HEK293T (cell line): ENCODE measurements around the gene NFAM1.

Source experiments
- CTCF ChIA-PET: fragments of 350-600 bp; formaldehyde crosslinking; extraction: SDS; loops from one replicate; lab custom pipeline; 2021; ENCODE audit warnings: antibody characterized with exemption, inconsistent platforms; lab: Yijun Ruan, JAX
- POLR2A ChIA-PET: fragments of 350-600 bp; formaldehyde crosslinking; extraction: SDS; loops from one replicate; lab custom pipeline; 2020; ENCODE audit warnings: antibody characterized with exemption, inconsistent platforms; lab: Yijun Ruan, JAX
- DNase-seq: peaks from one replicate; pipeline ENCODE4 v3.0.0; 2012; ENCODE audit warnings: mixed read lengths; ENCODE audit errors: extremely low spot score
- ARNT ChIP-seq: fragments of 450-650 bp; IDR thresholded peaks from 2 replicates; pipeline ENCODE4 v1.6.1; 2017; ENCODE audit warnings: mild to moderate bottlenecking
- BHLHE40 ChIP-seq: fragments of 450-650 bp; IDR thresholded peaks from 2 replicates; pipeline ENCODE4 v1.6.1; 2016; ENCODE audit warnings: mild to moderate bottlenecking, moderate library complexity, borderline replicate concordance
- CTBP1 ChIP-seq: fragments of 450-650 bp; IDR thresholded peaks from 2 replicates; pipeline ENCODE4 v1.6.1; 2016; ENCODE audit warnings: borderline replicate concordance
- ELF4 ChIP-seq: fragments of 450-650 bp; IDR thresholded peaks from 2 replicates; pipeline ENCODE4 v1.6.1; 2017; ENCODE audit warnings: antibody characterized with exemption
- FOXA1 ChIP-seq: fragments of 450-650 bp; IDR thresholded peaks from 2 replicates; pipeline ENCODE4 v1.6.1; 2016; ENCODE audit warnings: mild to moderate bottlenecking
- FOXK2 ChIP-seq: fragments of 450-650 bp; IDR thresholded peaks from 2 replicates; pipeline ENCODE4 v1.6.1; 2016; ENCODE audit warnings: mild to moderate bottlenecking
- FOXM1 ChIP-seq: fragments of 450-650 bp; IDR thresholded peaks from 2 replicates; pipeline ENCODE4 v1.6.1; 2017; ENCODE audit warnings: mild to moderate bottlenecking, borderline replicate concordance
- HDGF ChIP-seq: fragments of 450-650 bp; IDR thresholded peaks from 2 replicates; pipeline ENCODE4 v1.6.1; 2017; ENCODE audit warnings: antibody characterized with exemption, borderline replicate concordance
- L3MBTL2 ChIP-seq: fragments of 450-650 bp; conservative IDR thresholded peaks from 2 replicates; pipeline ENCODE4 v1.6.1; 2016; ENCODE audit warnings: mild to moderate bottlenecking
- LEF1 ChIP-seq: fragments of 450-650 bp; IDR thresholded peaks from 2 replicates; pipeline ENCODE4 v1.6.1; 2017; ENCODE audit warnings: mild to moderate bottlenecking, borderline replicate concordance
- NFRKB ChIP-seq: fragments of 450-650 bp; IDR thresholded peaks from 2 replicates; pipeline ENCODE4 v1.6.1; 2016; ENCODE audit warnings: mild to moderate bottlenecking, moderate library complexity
- SP1 ChIP-seq: fragments of 450-650 bp; IDR thresholded peaks from 2 replicates; pipeline ENCODE4 v1.6.1; 2017
- SUZ12 ChIP-seq: fragments of 450-650 bp; IDR thresholded peaks from 2 replicates; pipeline ENCODE4 v1.6.1; 2016; ENCODE audit warnings: mild to moderate bottlenecking
- TARDBP ChIP-seq: fragments of 450-650 bp; IDR thresholded peaks from 2 replicates; pipeline ENCODE4 v1.6.1; 2016
- ZNF384 ChIP-seq: fragments of 450-650 bp; IDR thresholded peaks from 2 replicates; pipeline ENCODE4 v1.6.1; 2016
- TF ChIP-seq, protein P1 (sequence below): fragments of 450-650 bp; IDR thresholded peaks from 2 replicates; pipeline ENCODE4 v1.6.1; 2016

Gene NFAM1

DNA sequence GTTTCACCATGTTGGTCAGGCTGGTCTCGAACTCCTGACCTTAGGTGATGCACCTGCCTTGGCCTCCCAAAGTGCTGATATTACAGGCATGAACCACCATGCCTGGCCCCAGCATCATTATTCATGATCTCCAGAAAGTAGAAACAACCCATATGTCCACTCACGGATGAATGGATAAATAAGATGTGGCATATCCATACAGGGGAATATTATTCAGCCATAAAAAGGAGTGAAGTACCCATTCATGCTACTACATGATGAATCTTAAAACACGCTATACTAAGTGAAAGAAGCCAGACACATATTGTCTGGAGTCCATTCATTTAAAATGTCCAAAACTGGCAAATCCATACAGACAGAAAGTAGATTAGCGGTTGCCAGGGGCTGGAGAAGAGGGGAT lies 81.8 kb downstream of the NFAM1 start:
- no peak for TF ChIP-seq NFRKB
- TF ChIP-seq TARDBP, result no peak
- TF ChIP-seq ZNF384, result no peak
- no peak for TF ChIP-seq BHLHE40

DNA sequence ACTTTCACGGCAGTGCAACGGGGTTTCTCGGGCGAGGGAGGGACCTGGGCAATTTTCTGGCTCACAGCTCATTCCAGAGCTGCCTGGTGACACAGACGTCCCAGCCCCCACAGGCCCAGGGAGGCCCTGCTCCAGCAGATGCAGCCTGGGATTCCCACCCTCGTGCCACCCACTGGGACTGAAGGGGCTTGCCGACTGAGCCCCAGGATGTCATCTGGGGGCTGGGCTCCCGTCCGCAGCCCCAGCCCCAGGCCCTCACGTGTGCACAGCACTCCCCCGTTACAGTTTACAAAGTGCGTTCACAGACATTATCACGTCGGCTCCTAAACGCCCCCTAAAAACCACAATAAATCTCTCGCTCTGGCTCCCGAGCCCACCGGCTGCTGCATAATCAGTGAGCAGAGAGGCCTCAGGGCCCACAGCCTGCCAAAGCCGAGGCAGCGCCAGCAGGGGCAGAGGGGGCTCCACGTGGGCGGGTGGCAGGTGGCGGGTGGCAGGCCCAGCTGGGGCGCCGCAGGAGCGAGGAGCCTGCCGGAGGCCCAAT lies 84.8 kb downstream of the NFAM1 start:
- TF ChIP-seq FOXM1 (no peak), SUZ12 (no peak), ARNT (no peak)
- no peak for DNase-seq
- POLR2A ChIA-PET, result interaction anchor here (1.1 to 1.7 kb wide), 2 partner anchors 13 to 22 kb away, joined by 3 to 12 read pairs; no protein-coding TSS in a partner anchor
- CTCF ChIA-PET, result no interaction called here

More for the DNA sequence above, 81.8 kb downstream of the NFAM1 start:
- POLR2A ChIA-PET, result no interaction called here
- DNase-seq, result no peak
- CTCF ChIA-PET, result no interaction called here

DNA sequence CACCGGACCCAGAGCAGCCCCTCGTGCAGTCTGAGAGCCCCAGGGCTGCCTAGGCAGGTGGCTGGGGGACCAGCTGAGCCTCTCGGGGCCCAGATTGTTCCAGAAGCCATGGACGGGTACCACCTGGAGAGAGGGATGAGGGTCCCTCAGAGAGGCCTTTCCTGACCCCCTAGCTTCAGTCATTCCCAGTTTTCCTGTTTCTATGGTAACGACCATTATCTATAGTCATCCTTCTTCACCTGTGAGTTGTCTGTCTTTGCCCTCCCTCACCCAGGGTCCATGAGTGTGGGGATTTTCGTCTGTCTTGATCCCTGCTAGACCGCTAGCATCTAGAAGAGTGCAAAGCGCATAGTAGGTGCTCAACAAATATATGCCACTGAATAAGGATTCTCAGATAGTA lies 85.5 kb downstream of the NFAM1 start:
- TF ChIP-seq CTBP1, result no peak
- no peak for TF ChIP-seq ZNF384
- TF ChIP-seq HDGF, result no peak
- TF ChIP-seq, protein P1, sequence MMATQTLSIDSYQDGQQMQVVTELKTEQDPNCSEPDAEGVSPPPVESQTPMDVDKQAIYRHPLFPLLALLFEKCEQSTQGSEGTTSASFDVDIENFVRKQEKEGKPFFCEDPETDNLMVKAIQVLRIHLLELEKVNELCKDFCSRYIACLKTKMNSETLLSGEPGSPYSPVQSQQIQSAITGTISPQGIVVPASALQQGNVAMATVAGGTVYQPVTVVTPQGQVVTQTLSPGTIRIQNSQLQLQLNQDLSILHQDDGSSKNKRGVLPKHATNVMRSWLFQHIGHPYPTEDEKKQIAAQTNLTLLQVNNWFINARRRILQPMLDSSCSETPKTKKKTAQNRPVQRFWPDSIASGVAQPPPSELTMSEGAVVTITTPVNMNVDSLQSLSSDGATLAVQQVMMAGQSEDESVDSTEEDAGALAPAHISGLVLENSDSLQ, result no peak
- TF ChIP-seq SP1, result no peak
- TF ChIP-seq L3MBTL2, result no peak
- TF ChIP-seq TARDBP, result no peak
- no peak for TF ChIP-seq LEF1
- TF ChIP-seq FOXK2, result no peak
- TF ChIP-seq BHLHE40, result no peak
- TF ChIP-seq FOXA1, result no peak
- ChIA-PET POLR2A (interaction anchor here (1.1 to 1.7 kb wide), 2 partner anchors 13 to 23 kb away, joined by 3 to 12 read pairs; no protein-coding TSS in a partner anchor), CTCF (no interaction called here)
- no peak for DNase-seq

DNA sequence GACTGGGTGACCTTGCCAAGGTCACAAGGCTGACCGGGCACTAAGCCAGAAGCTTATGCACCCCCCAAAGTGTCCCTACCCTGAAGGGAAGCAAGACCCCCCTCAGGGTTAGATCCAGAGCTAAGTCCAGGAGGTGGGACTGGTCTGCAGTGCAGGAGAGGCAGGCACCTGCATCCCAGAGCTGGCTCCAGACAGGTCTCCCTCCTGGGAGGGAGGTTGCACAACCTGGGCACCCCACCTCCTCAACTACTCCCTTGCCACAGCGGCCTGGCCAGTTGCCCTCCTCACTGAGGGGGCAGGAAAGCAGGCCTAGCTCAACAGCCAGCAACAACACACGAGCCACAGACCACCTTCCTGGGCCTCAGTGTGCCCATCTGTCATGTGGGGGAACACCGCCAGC lies 86.7 kb downstream of the NFAM1 start:
- POLR2A ChIA-PET, result interaction anchor here (1.1 to 1.7 kb wide), 3 partner anchors 13 to 24 kb away, joined by 3 to 9 read pairs (median 3); no protein-coding TSS in a partner anchor
- DNase-seq, result no peak
- CTCF ChIA-PET, result no interaction called here
- no peak for TF ChIP-seq FOXA1

DNA sequence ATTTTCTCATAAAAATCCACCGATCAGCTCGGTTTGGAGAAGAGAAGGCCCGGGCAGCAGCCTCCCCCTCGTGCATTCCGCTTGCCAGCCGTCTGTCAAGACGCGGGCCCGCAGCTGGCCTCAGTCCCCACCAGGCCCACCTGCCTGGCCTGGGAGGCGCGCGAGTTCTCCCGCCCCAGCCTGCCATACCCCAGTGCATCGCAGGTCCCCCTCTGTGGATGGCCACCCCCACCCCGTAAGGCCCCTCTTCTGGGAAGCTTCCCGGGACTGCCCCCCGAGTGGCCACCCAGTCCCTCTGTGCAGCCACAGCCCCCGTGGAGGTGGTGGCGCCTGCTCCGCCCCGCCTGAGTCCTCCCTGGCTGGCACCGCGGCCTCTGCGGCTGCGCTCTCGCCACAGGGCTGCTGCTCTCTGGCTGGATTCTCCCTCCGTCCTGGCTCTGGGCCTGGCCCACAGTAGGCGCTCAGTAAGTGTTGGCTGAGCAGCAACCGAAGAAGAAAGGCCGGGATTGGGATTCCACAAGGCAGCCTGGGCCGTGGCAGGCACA lies 87.8 kb downstream of the NFAM1 start:
- no peak for TF ChIP-seq TARDBP
- TF ChIP-seq BHLHE40, result no peak
- no peak for TF ChIP-seq HDGF
- no peak for TF ChIP-seq FOXA1
- no peak for TF ChIP-seq L3MBTL2
- TF ChIP-seq FOXM1, result no peak
- no peak for TF ChIP-seq FOXK2
- TF ChIP-seq SP1, result no peak
- no peak for TF ChIP-seq NFRKB
- no peak for TF ChIP-seq LEF1
- TF ChIP-seq, protein P1, result no peak
- DNase-seq, result no peak
- ChIA-PET CTCF (interaction anchor here (0.6 kb wide), 1 partner anchor 174 kb away, joined by 9 read pairs; no protein-coding TSS in a partner anchor), POLR2A (interaction anchor here (0.9 to 1.7 kb wide), 2 partner anchors 10 to 25 kb away, joined by 3 to 9 read pairs; no protein-coding TSS in a partner anchor)

DNA sequence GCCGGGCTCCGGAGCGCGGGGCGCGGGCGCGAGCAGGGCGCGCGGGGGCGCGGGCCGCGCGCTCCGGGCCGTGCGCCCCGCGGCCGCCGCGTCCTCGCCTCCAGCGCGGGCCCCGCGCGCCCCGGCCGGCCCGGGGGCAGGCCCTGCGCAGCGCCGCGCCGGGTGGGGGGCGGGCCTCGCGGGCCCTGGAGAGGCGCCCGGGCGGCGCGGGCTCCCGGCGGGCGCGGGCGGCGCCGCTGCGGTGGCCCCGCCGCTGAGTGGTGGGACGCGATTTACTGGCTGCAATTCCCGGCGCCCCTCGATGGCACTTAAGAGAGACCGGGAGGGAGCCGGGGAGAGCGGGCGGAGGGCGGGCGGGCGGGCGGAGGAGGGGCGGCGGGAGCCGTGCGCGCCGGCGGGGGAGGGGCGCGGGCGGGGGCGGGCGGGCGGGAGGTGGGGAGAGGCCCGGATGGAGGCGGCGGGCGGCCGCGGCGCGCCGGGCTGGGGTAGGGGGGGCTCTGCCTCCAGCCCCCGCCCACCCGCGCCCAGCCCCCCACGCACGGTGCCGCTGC lies 88.6 kb downstream of the NFAM1 start:
- TF ChIP-seq LEF1, result no peak
- no peak for TF ChIP-seq ZNF384
- peak; percentile 67 for DNase-seq
- POLR2A ChIA-PET, result no interaction called here
- CTCF ChIA-PET, result no interaction called here

DNA sequence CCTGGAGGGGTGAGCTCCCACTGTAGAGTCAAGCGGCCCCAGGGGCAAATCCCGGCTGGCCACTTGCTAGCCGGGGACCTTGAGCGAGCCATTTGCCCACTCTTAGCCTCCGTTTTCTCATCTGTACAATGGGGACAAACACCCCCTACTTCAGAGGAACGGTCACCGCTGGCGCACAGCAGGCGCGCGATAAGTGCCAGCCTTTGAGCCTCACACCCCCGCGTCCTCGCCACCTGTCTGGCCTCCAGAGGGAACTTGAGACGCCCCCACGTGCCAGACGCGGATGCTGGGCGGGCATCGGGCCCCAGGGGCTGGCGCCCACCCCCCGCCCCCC lies 89.1 kb downstream of the NFAM1 start:
- no peak for DNase-seq
- 0 out of 2 replicates have a peak, but pooled peaks have one; percentile 11 for TF ChIP-seq FOXM1
- no peak for TF ChIP-seq CTBP1
- POLR2A ChIA-PET, result no interaction called here
- CTCF ChIA-PET, result no interaction called here

DNA sequence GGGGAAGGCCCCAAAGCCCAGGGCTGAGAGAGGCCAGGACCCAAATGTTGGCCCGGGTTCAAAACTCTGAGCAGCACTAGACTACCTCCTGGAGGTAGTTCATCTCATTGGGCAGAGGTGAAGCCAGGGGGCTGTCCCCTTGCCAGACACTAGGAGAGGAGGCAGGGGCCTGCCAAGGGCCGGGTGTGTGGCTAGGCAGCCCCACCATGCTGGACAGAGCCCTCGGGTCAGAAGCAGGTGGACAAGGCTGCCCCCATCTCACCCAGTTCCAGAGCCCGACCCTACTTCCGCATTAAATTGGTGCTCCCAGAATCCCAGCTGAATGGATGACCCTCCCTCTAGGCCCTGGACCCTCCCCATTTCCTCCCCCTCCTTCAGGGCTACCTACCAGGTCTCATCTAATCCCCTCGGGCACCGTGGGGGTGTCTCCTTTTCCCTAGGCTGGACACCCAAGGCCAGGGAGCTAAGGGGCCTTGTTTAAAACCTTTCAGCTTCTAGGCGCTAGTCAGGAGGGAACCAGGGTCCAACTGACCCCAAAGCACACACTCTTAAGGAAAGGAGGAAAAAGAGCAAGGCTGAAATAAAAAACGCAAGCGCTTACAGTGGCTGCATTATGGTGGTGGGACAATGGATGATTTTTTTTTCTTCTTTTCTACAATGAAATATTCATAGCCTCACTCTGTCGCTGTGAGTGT lies 89.6 kb downstream of the NFAM1 start:
- ChIA-PET POLR2A (interaction anchor here (1.2 to 1.4 kb wide), 2 partner anchors 9 to 26 kb away, joined by 3 read pairs; no protein-coding TSS in a partner anchor), CTCF (no interaction called here)
- no peak for DNase-seq
- TF ChIP-seq FOXK2, result no peak
- no peak for TF ChIP-seq TARDBP
- no peak for TF ChIP-seq NFRKB
- no peak for TF ChIP-seq HDGF
- TF ChIP-seq SP1, result no peak
- no peak for TF ChIP-seq SUZ12
- TF ChIP-seq, protein P1, result no peak
- TF ChIP-seq ELF4, result no peak
- no peak for TF ChIP-seq L3MBTL2
- TF ChIP-seq LEF1, result no peak
- TF ChIP-seq FOXM1, result no peak
- TF ChIP-seq FOXA1, result no peak
- no peak for TF ChIP-seq BHLHE40
- no peak for TF ChIP-seq CTBP1
- no peak for TF ChIP-seq ZNF384
- TF ChIP-seq ARNT, result no peak
